ENCODE measurements around the gene APOBEC4.

- TF ChIP-seq, protein P1, sequence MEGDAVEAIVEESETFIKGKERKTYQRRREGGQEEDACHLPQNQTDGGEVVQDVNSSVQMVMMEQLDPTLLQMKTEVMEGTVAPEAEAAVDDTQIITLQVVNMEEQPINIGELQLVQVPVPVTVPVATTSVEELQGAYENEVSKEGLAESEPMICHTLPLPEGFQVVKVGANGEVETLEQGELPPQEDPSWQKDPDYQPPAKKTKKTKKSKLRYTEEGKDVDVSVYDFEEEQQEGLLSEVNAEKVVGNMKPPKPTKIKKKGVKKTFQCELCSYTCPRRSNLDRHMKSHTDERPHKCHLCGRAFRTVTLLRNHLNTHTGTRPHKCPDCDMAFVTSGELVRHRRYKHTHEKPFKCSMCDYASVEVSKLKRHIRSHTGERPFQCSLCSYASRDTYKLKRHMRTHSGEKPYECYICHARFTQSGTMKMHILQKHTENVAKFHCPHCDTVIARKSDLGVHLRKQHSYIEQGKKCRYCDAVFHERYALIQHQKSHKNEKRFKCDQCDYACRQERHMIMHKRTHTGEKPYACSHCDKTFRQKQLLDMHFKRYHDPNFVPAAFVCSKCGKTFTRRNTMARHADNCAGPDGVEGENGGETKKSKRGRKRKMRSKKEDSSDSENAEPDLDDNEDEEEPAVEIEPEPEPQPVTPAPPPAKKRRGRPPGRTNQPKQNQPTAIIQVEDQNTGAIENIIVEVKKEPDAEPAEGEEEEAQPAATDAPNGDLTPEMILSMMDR (IDR thresholded peaks at IDR 0.05), result no peak
- TF ChIP-seq EZH2phosphoT487 (IDR thresholded peaks at IDR 0.05) (no peak), EZH2 (IDR thresholded peaks at IDR 0.05) (no peak)
Measured at GRCh38 chr1:183604038-183604808, 48.9 kb downstream of the APOBEC4 start.

Measured in neural progenitor cell (in vitro differentiated cells).